ENCODE data around the gene SLC22A5.
A peak's percentile ranks its signal among the peaks of the same experiment; 100 is the strongest.
"Not testable (repeated sequence)": the region's sequence is repeated elsewhere in the genome, so short reads cannot be mapped to it uniquely, and the experiment has no call there.

SLC22A5 gene

GRCh38 chr5:132415516-132415915 is 46.0 kb downstream of the SLC22A5 start:
- DNase-seq: not testable (repeated sequence)

- DNase-seq: no peak
Measured at GRCh38 chr5:132416306-132417009, 46.9 kb downstream of the SLC22A5 start.

DNA sequence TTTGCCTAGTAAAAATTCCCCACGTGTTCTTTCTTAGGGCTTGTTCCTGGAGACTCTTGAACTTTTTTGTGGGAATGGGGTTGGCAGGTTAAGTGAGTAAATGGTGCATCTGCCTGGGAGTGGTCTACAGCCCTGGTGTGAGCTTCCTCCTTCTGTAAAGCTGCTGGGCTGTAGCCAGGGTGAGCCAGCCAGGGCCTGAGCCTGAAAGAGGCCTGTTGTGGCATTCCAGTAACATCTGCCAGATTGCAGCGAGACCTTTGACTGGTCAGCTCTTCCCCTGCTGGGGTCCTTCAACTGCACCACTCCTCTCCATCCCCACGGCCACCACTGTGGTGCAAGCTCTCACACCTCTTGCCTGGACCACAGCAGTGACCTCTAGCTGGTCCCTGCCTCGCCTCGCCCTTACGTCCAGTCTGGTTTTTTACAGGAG is 47.5 kb downstream of the SLC22A5 start:
- no peak for DNase-seq

- DNase-seq: no peak
Measured at GRCh38 chr5:132417461-132417860, 48.0 kb downstream of the SLC22A5 start.

DNA sequence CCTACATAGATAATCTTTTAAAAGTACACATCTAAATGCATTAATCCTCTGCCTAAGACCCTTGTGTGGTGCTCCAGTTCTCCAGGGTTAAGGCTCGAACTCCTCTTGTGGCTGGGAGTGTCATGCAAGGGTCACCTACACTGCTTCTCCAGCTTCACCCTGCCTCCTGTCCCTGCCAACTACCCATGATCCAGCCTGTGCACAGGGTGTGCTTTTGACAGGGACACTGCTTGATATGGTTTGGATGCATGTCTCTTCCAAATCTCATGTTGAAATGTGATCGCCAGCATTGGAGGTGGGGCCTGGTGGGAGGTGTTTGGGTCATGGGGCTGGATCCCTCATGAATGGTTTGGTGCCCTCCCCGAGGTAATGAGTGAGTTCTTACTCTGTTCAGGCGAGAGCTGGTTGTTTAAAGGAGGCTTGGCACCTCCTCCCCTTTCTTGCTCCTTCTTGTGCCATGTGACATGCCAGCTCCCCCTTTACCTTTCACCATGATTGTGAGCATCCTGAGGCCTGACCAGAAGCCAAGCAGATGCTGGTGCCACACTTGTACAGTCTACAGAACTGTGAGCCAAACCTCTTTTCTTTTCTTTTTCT is 48.5 kb downstream of the SLC22A5 start:
- no peak for DNase-seq

GRCh38 chr5:132418881-132419280 is 49.4 kb downstream of the SLC22A5 start:
- DNase-seq: no peak

- DNase-seq: peak; percentile 85
Measured at GRCh38 chr5:132419502-132420468, 50.3 kb downstream of the SLC22A5 start.

DNA sequence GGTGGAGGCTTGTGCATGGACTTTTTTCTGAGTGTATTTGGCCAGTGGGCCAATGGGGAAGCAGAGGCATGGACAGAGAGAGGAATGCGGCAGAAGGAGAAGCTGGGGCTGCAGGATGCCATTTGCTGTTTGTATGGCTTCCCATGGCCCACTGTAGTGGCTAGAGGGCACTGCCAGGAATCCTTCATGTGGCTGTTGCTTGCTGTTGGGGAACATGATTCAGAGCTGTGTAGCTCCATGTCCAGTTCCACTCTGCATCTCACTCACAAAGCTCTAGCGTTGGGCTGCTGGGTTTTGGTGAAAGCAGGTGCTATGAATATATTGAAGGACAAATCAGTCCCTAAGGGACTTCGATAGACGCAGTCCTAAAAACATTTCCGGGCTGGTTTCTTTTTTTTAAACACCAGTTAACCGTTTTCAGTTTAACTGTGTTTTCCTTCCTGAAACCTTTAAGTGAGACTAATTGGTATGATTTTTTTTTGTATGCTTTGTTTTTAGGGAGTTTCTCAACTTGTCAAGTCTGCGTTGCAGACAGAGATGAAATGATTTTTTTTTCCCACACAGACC is 51.3 kb downstream of the SLC22A5 start:
- no peak for DNase-seq

GRCh38 chr5:132421462-132421861 is 52.0 kb downstream of the SLC22A5 start:
- DNase-seq: no peak

DNA sequence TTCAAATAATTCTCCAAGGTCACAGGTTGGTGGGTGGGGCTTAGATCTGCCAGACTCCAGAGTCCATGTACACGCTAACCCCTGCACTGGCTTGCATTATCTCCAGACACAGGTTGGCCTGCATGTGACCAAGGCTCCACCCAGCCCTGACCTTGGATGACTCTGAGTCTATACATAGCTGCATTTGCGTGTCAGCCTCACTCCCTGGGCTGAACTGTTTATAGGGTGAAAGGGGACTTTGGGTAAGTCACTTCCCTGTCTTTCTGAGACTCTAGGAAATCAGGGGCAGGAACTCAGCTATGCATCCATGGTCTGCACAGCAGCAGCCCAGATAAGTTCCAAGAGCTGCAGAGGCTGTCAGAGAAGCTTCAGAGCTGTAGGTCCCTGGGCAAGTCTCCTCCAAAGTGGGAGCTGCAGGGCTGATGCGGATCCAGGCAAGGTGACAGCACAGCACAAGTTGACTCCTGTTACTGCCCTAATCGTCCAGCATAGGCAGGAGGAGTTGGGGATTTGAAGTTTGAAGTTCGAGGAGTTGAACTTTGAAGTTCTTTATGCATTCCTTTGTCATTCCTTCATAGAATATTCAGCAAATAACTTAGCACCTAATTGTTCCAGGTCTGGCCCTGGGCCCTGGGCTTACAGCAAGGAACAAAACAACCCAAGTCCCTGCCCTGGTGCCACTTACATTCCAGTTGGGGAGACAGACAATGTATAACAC is 53.4 kb downstream of the SLC22A5 start:
- no peak for DNase-seq

- DNase-seq: no peak
Measured at GRCh38 chr5:132423438-132423898, 54.0 kb downstream of the SLC22A5 start.

- DNase-seq: no peak
Measured at GRCh38 chr5:132424167-132424880, 54.8 kb downstream of the SLC22A5 start.

DNA sequence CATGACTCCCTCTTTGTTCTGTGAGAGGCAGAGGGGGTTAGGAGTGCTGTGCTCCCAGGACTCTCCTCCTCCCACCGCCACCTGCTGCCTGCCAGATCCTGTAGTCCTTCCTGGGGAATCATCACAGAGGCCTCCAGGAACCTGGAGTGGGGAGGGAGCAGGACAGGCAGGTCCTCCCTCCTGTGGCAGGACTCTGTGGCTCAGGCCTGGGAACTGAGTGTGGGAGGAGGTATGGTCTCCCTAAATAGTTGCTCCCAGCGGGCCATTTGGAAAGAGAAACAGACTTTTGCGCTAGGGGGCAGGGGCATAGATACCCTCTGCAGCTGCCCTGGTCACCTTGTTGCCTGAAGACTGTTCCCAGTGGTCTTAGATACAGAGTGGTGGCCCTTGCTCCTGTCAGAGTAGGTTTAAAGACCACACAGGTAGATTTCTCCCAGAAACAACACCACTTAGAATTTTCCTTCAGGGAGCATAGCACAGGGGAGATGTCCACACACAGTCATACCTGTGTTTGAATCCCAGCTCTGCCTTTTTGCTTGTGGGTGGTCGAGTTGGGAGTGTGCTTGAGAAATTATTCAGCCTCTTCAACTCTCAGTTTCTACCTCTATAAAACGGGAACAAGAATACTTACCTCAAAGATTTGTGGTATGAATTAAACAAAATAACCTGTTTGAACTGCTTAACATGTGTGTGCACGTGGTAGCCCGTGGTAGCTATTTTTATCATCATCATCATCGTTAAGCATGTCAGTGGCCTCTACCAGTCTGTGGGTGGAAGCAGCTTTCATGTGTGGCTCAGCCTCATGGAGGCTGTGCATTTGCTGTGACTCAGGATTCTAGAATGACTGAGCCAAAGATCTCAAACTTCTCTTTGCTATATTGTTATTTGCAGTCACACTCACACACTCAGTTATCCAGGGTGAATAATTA is 55.8 kb downstream of the SLC22A5 start:
- DNase-seq: peak; percentile 17

GRCh38 chr5:132425975-132426524 is 56.5 kb downstream of the SLC22A5 start:
- DNase-seq: no peak

DNA sequence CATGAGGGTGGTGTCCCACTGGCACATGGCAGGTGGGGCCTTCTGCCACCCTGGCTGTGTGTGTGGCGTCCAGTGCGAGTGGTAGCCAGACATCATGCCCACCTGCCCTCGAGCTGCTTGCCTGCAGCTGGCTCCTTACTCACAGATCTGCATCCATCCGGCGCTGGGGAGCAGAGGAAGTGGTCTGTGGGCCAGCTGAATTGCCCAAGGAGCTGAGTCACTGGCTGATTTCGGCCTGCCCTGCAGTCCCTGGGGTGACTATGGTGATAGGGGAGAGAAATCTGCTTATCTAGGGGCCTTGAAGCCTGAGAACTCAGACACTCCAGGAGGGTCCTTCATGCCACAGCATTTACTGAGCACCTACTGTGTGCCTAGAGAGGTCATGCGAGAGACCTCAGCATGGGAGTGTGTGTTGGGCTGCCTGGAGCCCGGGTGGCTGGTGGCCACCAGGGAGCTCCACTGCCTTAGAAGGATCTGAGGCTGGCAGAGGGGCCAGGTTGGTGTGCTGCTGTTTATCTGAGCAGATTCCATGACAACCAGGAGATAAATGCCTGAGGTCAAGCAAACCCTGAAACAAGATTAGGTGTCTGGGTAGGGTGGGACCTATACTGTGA is 57.1 kb downstream of the SLC22A5 start:
- peak; percentile 88 for DNase-seq

DNA sequence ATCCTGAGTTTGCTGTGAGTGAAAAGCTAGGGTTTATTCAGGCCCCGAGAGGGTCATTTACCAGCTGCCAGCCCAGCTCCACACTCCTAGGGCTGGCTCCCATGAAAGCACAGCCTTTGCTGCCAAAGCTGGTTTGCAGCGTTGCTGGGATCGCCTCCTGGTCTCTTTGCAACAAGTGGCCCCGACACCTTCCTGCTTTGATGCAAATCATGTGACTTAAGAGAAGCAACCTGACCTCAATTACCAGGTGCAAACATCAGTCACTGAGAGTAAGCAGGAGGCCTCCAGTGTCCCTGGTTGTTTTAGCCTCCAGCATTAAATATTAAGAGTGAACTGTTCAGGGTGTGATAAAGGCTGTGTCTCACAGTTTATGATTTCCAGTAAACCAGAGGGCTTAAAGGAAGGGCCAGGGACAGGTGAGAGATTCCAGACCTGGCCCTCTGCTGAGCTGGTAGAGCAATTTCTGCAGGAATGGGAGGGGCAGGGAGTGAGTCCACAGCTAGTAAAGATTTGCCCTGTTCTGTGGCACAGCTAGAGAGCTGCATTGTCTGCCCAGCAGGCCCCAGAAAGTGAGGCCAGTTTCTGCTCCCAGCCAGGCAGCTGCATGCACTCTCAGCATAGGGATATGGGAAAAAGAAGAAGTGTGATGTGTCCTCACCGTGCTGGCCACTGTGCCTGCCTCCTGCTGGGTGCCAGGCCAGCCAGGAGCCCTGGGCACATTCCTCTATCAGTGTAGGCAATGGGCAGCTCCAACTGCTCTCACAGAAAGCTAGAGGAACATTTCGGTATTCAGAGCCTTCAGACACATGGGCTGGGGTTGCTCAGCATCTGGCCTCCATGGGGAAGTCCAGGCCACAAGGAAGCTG is 58.0 kb downstream of the SLC22A5 start:
- peak; percentile 96 for DNase-seq

DNA sequence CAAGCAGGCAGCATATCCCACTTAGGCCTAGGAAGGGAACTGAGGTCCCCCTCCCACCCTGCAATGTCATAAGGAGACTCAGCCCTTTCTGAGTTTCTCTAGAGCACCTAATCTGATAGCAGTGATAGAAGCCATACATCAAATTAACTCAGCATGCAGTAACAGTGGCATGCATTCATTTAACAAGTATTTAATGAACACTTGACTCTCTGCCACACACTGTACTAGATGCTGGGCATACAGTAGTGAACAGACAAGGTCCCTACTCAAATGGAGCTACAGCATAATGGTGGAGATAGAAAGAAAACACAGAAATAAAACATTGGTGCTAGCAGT is 58.6 kb downstream of the SLC22A5 start:
- DNase-seq: no peak

DNA sequence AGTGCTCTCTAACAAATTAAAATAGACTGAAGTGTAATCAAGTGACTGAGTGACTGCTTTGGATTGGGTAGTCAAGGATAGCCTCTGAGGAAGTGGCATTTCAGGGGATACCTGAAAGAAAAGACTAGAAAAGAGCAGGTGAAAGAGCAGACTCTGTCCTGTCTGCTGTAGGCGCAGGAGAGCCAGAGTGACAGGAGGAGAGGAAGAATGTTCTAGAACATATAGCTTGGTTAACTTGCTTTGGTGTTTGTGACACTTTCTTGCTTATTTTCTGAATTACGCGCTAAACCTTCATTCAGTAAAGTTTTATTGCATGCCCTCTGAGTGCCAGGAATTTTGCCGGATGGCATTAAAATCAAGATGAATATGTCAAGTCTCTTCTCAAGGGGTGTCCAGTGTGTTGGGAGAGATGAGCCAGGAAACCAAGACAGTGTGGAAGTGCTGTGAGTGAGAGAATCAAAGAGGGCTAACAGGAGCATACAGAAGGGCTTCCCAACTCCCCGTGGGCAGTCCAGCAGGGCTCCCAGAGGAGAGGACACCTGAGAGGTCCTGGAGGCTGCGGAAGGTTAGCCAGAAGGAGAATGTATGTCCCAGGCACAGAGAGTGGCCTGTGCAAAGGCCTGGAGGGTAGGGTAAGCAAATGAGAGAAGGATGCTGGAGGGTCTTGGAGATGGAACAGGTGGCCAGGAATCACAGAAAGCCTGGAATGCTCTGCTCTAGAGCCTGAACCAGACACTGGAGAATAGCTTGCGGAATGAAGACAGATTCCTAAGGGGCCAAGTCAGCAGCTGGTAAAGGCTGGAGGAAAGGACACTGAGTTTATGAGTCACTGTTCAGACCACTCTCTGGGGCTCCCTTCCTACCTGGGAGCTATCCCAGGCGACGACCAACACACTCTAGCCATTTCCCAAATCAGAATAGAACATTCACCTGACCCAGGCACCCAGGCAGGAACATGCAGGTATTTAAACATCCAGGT is 59.3 kb downstream of the SLC22A5 start:
- DNase-seq: no peak

Measured in DMS53 (cell line).